H1 (cell line): ENCODE results near the gene HS3ST5. TPM values are rescaled to one million over a fixed set of nuclear protein-coding genes. Genes with fewer than 3 reads are reported as not detected.

Source experiments
- CTCF ChIA-PET: fragments of 300-600 bp; sonication (Branson Sonifier 250); formaldehyde crosslinking; loops from one replicate; lab custom pipeline; 2021; ENCODE audit not compliant: partially characterized antibody; lab: Charles Lee
- POLR2A ChIA-PET: fragments of 300-600 bp; sonication (Branson Sonifier 250); formaldehyde crosslinking; loops from one replicate; lab custom pipeline; 2021; ENCODE audit warnings: inconsistent platforms; ENCODE audit not compliant: partially characterized antibody; lab: Charles Lee
- DNase-seq, 2 experiments: peaks; one replicate each; pipeline versions ENCODE4 v3.0.0 to v3.0.0-alpha.2; 2010 to 2022; ENCODE audit warnings: low spot score in 2 of 2, low read depth in 1 of 2, mixed read lengths in 1 of 2
- FAIRE-seq: peaks from 2 replicates; lab custom pipeline; 2011; peaks lifted over from hg19 to GRCh38; lab: Jason Lieb, UNC
- H2AFZ ChIP-seq: 2 replicates; pipeline ENCODE4 v1.8.1; 2012; ENCODE audit warnings: low read length, inconsistent platforms
- H2AK5ac ChIP-seq: 2 replicates; pipeline ENCODE4 v1.6.1; 2013; ENCODE audit warnings: low read depth, low read length
- H2BK120ac ChIP-seq: replicated peaks from 2 replicates; pipeline ENCODE3; 2013; ENCODE audit warnings: low read depth, low read length, inconsistent platforms
- H2BK12ac ChIP-seq: 2 replicates; pipeline ENCODE4 v1.6.1; 2013; ENCODE audit warnings: low read depth, low read length
- H2BK15ac ChIP-seq: 2 replicates; pipeline ENCODE4 v1.6.1; 2013; ENCODE audit warnings: low read length
- H2BK20ac ChIP-seq: 2 replicates; pipeline ENCODE4 v1.6.1; 2013; ENCODE audit warnings: low read length
- H2BK5ac ChIP-seq: 2 replicates; pipeline ENCODE4 v1.6.1; 2013; ENCODE audit warnings: low read depth, low read length
- H3K14ac ChIP-seq: 2 replicates; pipeline ENCODE4 v1.6.1; 2013; ENCODE audit warnings: inconsistent platforms; ENCODE audit not compliant: insufficient read length
- H3K18ac ChIP-seq: 2 replicates; pipeline ENCODE4 v1.6.1; 2013; ENCODE audit warnings: low read length; ENCODE audit errors: extremely low read depth
- H3K23ac ChIP-seq: 2 replicates; pipeline ENCODE4 v1.6.1; 2013; ENCODE audit warnings: inconsistent platforms; ENCODE audit not compliant: insufficient read length
- H3K23me2 ChIP-seq: 2 replicates; pipeline ENCODE4 v1.6.1; 2013; ENCODE audit warnings: low read depth, low read length
- H3K27ac ChIP-seq: 2 replicates; pipeline ENCODE4 v1.6.1; 2011; ENCODE audit warnings: low read depth, low read length, inconsistent platforms
- H3K27me3 ChIP-seq, 4 experiments: replicated peaks in 1 of 4; 1 replicate in 1 of 4; 2 replicates in 3 of 4; pipeline versions ENCODE4 v1.6.1 to v1.8.1; 2011 to 2013; ENCODE audit warnings: low read length in 3 of 4, mild to moderate bottlenecking in 3 of 4, inconsistent platforms in 2 of 4, mixed read lengths in 2 of 4, moderate library complexity in 1 of 4; ENCODE audit not compliant: control insufficient read depth in 3 of 4, insufficient read depth in 3 of 4; ENCODE audit errors: extremely low read depth in 1 of 4
- H3K36me3 ChIP-seq, 4 experiments: 2 replicates each; pipeline versions ENCODE4 v1.6.1 to v1.8.1; 2011 to 2013; ENCODE audit warnings: mild to moderate bottlenecking in 4 of 4, low read length in 3 of 4, moderate library complexity in 2 of 4, control low read depth in 1 of 4, inconsistent platforms in 1 of 4; ENCODE audit not compliant: insufficient read depth in 4 of 4, control insufficient read depth in 2 of 4
- H3K4ac ChIP-seq: replicated peaks from 2 replicates; pipeline ENCODE3; 2013; ENCODE audit warnings: low read length, low read depth, mixed read lengths, inconsistent platforms; ENCODE audit not compliant: insufficient read length
- H3K4me1 ChIP-seq, 4 experiments: replicated peaks in 1 of 4; 1 replicate in 1 of 4; 2 replicates in 3 of 4; pipeline versions ENCODE4 v1.6.1 to v1.8.1; 2011 to 2013; ENCODE audit warnings: low read length in 3 of 4, inconsistent platforms in 2 of 4, mixed read lengths in 1 of 4; ENCODE audit not compliant: insufficient read depth in 4 of 4, control insufficient read depth in 3 of 4
- H3K4me2 ChIP-seq, 2 experiments: 2 replicates each; pipeline versions ENCODE4 v1.6.1 to v1.8.1; 2011 to 2013; ENCODE audit warnings: low read depth in 2 of 2, low read length in 2 of 2, control low read depth in 1 of 2, inconsistent platforms in 1 of 2, mild to moderate bottlenecking in 1 of 2; ENCODE audit not compliant: insufficient read depth in 1 of 2
- H3K4me3 ChIP-seq, 4 experiments: fragments of 200-600, 300-600 bp in 1 of 4; sonication (generic), shearing (Covaris generic), sonication (Bioruptor Twin) in 1 of 4; 2 replicates each; pipeline versions ENCODE4 v1.5.1 to v1.8.1; 2011 to 2016; ENCODE audit warnings: low read length in 4 of 4, low read depth in 3 of 4, control low read depth in 2 of 4, inconsistent platforms in 2 of 4, mild to moderate bottlenecking in 2 of 4, mixed read lengths in 1 of 4, moderate library complexity in 1 of 4; ENCODE audit not compliant: insufficient read depth in 2 of 4; ENCODE audit errors: extremely low read depth in 1 of 4
- H3K56ac ChIP-seq: replicated peaks from 2 replicates; pipeline ENCODE3; 2013; ENCODE audit warnings: low read depth, mild to moderate bottlenecking, mixed read lengths, low read length, inconsistent platforms; ENCODE audit not compliant: insufficient read length
- H3K79me1 ChIP-seq: 2 replicates; pipeline ENCODE4 v1.6.1; 2013; ENCODE audit warnings: low read depth, low read length, control low read depth
- H3K79me2 ChIP-seq, 2 experiments: 2 replicates each; pipeline versions ENCODE4 v1.6.1 to v1.8.1; 2012 to 2013; ENCODE audit warnings: low read length in 2 of 2, mild to moderate bottlenecking in 2 of 2, inconsistent platforms in 1 of 2; ENCODE audit not compliant: insufficient read depth in 2 of 2, control insufficient read depth in 1 of 2
- H3K9ac ChIP-seq, 4 experiments: replicated peaks in 1 of 4; 1 replicate in 1 of 4; 2 replicates in 3 of 4; pipeline versions ENCODE4 v1.6.1 to v1.8.1; 2011 to 2013; ENCODE audit warnings: low read depth in 3 of 4, low read length in 3 of 4, control low read depth in 2 of 4, mild to moderate bottlenecking in 2 of 4, moderate library complexity in 2 of 4, inconsistent platforms in 1 of 4; ENCODE audit errors: extremely low read depth in 1 of 4
- H3K9me3 ChIP-seq, 2 experiments: 2 replicates each; pipeline versions ENCODE4 v1.6.1 to v1.8.1; 2012 to 2013; ENCODE audit warnings: mild to moderate bottlenecking in 2 of 2, moderate library complexity in 2 of 2, control low read depth in 1 of 2, inconsistent platforms in 1 of 2, low read depth in 1 of 2, low read length in 1 of 2, mixed read lengths in 1 of 2; ENCODE audit not compliant: insufficient read depth in 2 of 2
- H4K20me1 ChIP-seq, 2 experiments: replicated peaks in 1 of 2; 2 replicates each; pipeline versions ENCODE3 to v1.8.1; 2011 to 2013; ENCODE audit warnings: inconsistent platforms in 2 of 2, low read length in 2 of 2, mild to moderate bottlenecking in 1 of 2; ENCODE audit not compliant: insufficient read depth in 2 of 2, control insufficient read depth in 1 of 2
- H4K5ac ChIP-seq: 2 replicates; pipeline ENCODE4 v1.6.1; 2013; ENCODE audit warnings: low read length, low read depth, mixed read lengths, inconsistent platforms; ENCODE audit not compliant: insufficient read length
- H4K8ac ChIP-seq: 2 replicates; pipeline ENCODE4 v1.8.0; 2013; ENCODE audit warnings: mild to moderate bottlenecking, moderate library complexity, low read length, inconsistent platforms; ENCODE audit not compliant: insufficient read depth; ENCODE audit errors: extremely low read depth
- H4K91ac ChIP-seq: replicated peaks from 2 replicates; pipeline ENCODE3; 2013; ENCODE audit warnings: low read length, mixed read lengths, inconsistent platforms; ENCODE audit not compliant: insufficient read length
- ASH2L ChIP-seq: fragments of 200-600, 300-600 bp; sonication (generic); IDR thresholded peaks from one replicate; pipeline ENCODE4 v1.7.1; 2017; ENCODE audit warnings: low read length
- CHD2 ChIP-seq: IDR thresholded peaks from 2 replicates; pipeline ENCODE4 v1.6.1; 2012; ENCODE audit warnings: low read length, improper control_type of control experiment
- JUN ChIP-seq: IDR thresholded peaks from 2 replicates; pipeline ENCODE4 v1.6.1; 2011; ENCODE audit warnings: low read depth, mild to moderate bottlenecking, improper control_type of control experiment, low read length
- KDM4A ChIP-seq: IDR thresholded peaks from one replicate; pipeline ENCODE4 v1.7.1; 2012; ENCODE audit warnings: low read depth, mild to moderate bottlenecking, moderate library complexity, low read length, inconsistent platforms; ENCODE audit not compliant: severe bottlenecking
- MAFK ChIP-seq: IDR thresholded peaks from 2 replicates; pipeline ENCODE4 v1.6.1; 2012; ENCODE audit warnings: low read depth, mild to moderate bottlenecking, improper control_type of control experiment, low read length
- POLR2AphosphoS5 ChIP-seq: IDR thresholded peaks from 2 replicates; pipeline ENCODE4 v1.6.1; 2011; ENCODE audit warnings: low read depth, low read length
- RFX5 ChIP-seq: IDR thresholded peaks from 2 replicates; pipeline ENCODE4 v1.6.1; 2011; ENCODE audit warnings: low read depth, low read length, improper control_type of control experiment, borderline replicate concordance
- RNF2 ChIP-seq: fragments of 200-900, 300-1000 bp; sonication (generic); IDR thresholded peaks from 2 replicates; pipeline ENCODE4 v1.7.1; 2016; ENCODE audit warnings: borderline replicate concordance, low read depth, mild to moderate bottlenecking, antibody characterized with exemption, low read length; ENCODE audit not compliant: poor library complexity, severe bottlenecking; ENCODE audit errors: missing control alignments
- SIRT6 ChIP-seq: IDR thresholded peaks from one replicate; pipeline ENCODE4 v1.7.1; 2012; ENCODE audit warnings: low read length, inconsistent platforms
- TCF12 ChIP-seq: IDR thresholded peaks from 2 replicates; pipeline ENCODE4 v1.6.1; 2011; ENCODE audit warnings: low read depth, mild to moderate bottlenecking, low read length
- WGBS, 2 experiments: shearing (Covaris generic) in 1 of 2; methylation state at CpG; one replicate each; pipeline versions ENCODE4 v1.1.6 to v1.1.7; 2013 to 2015; ENCODE audit warnings: low lambda C conversion rate in 2 of 2, mixed read lengths in 2 of 2, inconsistent platforms in 1 of 2, low coverage in 1 of 2, missing lambda C conversion rate in 1 of 2; ENCODE audit not compliant: insufficient replicate concordance in 2 of 2, insufficient coverage in 1 of 2, insufficient read length in 1 of 2; ENCODE audit errors: extremely low coverage in 1 of 2, missing lambda C conversion rate in 1 of 2; 5-methylcytosine and 5-hydroxymethylcytosine counted together
- polyA plus RNA-seq, 7 experiments: library from polyadenylated mRNA; depleted of rRNA in 3 of 7; stranded (reverse) in 5 of 7; unstranded in 2 of 7; fragments of >200 nt in 5 of 7; fragments of 200-250 nt in 2 of 7; gene quantifications; 1 replicate in 5 of 7; 2 replicates in 1 of 7; 4 replicates in 1 of 7; pipeline versions ENCODE4 v1.2.1 to v1.2.3, GENCODE V29; 2011 to 2013; ENCODE audit warnings: missing spikeins in 2 of 7, mixed read lengths in 2 of 7
- total RNA-seq: library from RNA; stranded (reverse); fragmentation: NEBNext Ultra II Directional; extraction: Animal tissue kit (Norgen Biotek cat#: 25700); gene quantifications from 2 replicates; pipeline ENCODE4 v1.2.1, GENCODE V29; 2021
- TF ChIP-seq, protein P1 (sequence below): IDR thresholded peaks from 2 replicates; pipeline ENCODE4 v1.6.1; 2012; ENCODE audit warnings: inconsistent platforms
- TF ChIP-seq, protein P2 (sequence below): IDR thresholded peaks from 2 replicates; pipeline ENCODE4 v1.6.1; 2012; ENCODE audit warnings: inconsistent platforms

Gene HS3ST5
- total and polyA plus RNA-seq, 2 of the 8 experiments (the other 6 are each of a cell fraction or from before 2014, with no cell fraction given) = 1.2 to 9.9 TPM

DNA sequence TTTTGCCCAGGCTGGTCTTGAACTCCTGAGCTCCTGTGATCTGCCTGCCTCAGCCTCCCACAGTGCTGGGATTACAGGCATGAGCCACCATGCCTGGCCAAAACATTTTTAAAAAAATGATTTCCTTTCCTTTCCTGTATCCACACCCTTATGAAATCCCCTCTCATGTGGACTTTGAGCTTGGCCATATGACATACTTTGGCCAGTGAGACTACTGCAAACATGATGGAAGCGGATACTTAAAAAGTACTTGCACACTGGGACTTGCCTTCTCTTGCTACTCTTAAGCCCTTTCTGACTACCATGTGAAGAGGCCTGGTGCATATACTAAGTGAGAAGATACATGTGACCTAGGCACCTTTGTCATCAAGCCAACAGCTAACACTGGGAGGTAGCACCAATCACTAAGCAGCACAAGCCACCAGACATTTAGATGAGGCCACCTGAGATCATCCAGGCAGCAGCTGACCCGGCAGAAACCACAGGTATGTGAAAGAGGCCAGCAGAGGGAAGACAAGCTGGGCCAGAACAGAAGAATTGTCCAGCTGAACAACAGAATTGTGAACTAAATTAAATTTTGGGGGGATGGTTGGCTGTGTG lies 293.4 kb downstream of the HS3ST5 start:
- no peak overlapping the region for H3K4me2 ChIP-seq
- no peak overlapping the region for H2BK12ac ChIP-seq
- no peak overlapping the region for H4K8ac ChIP-seq
- H4K91ac ChIP-seq = no peak overlapping the region
- no peak overlapping the region for H3K23ac ChIP-seq
- no peaks in the 10 kb centered on the region for H3K79me1 ChIP-seq
- H3K18ac ChIP-seq = no peak overlapping the region
- WGBS, 2 experiments = 91% methylated on average over 2 of the region's 2 CpGs; no CpG with 5 or more reads in 1 of the 2 experiments
- no peak overlapping the region for H2AK5ac ChIP-seq
- ChIA-PET CTCF (interaction anchor here (0.6 to 2.0 kb wide), 4 partner anchors 11 to 27 kb away, joined by 3 to 9 read pairs (median 6); no protein-coding TSS in a partner anchor), POLR2A (interaction anchor here (0.9 to 2.1 kb wide), 2 partner anchors 11 to 29 kb away, joined by 4 to 6 read pairs; no protein-coding TSS in a partner anchor)
- H2BK5ac ChIP-seq = no peak overlapping the region
- no peaks in the 10 kb centered on the region for H3K27me3 ChIP-seq
- no peaks in the 10 kb centered on the region for H3K23me2 ChIP-seq
- H3K79me2 ChIP-seq = no peaks in the 10 kb centered on the region
- H2AFZ ChIP-seq = no peak overlapping the region
- H3K14ac ChIP-seq = no peak overlapping the region
- H4K5ac ChIP-seq = no peak overlapping the region
- H3K27ac ChIP-seq = no peak overlapping the region
- no peak overlapping the region for H3K56ac ChIP-seq
- H2BK120ac ChIP-seq = no peak overlapping the region
- no peak overlapping the region for H3K4ac ChIP-seq
- no peak overlapping the region for H3K4me3 ChIP-seq
- H2BK20ac ChIP-seq = no peak overlapping the region
- H3K9ac ChIP-seq = no peak overlapping the region
- FAIRE-seq (no peak), DNase-seq (no peak)
- no peaks in the 10 kb centered on the region for H3K36me3 ChIP-seq
- no peak overlapping the region for H2BK15ac ChIP-seq
- no peaks in the 10 kb centered on the region for H3K4me1 ChIP-seq
- H3K9me3 ChIP-seq = peaks cover 5 to 7% of the 10 kb centered on the region in 2 experiments; a peak in 2 of 4 replicates
- TF ChIP-seq CHD2 (no peak), RFX5 (no peak), SIRT6 (no peak), JUN (no peak), RNF2 (no peak), TCF12 (no peak), MAFK (no peak), ASH2L (no peak), POLR2AphosphoS5 (no peak), KDM4A (no peak)
- TF ChIP-seq, protein P1, sequence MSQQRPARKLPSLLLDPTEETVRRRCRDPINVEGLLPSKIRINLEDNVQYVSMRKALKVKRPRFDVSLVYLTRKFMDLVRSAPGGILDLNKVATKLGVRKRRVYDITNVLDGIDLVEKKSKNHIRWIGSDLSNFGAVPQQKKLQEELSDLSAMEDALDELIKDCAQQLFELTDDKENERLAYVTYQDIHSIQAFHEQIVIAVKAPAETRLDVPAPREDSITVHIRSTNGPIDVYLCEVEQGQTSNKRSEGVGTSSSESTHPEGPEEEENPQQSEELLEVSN = no peak
- TF ChIP-seq, protein P2, sequence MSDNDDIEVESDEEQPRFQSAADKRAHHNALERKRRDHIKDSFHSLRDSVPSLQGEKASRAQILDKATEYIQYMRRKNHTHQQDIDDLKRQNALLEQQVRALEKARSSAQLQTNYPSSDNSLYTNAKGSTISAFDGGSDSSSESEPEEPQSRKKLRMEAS = no peak
- H4K20me1 ChIP-seq = no peaks in the 10 kb centered on the region
